Body of pancreas (tissue), 4 donors: ENCODE measurements around the gene DCAF4. TPM values are rescaled to one million over a fixed set of nuclear protein-coding genes. Genes with fewer than 3 reads are reported as not detected.

Experiments
- ATAC-seq: fragments of 150-250 bp; one replicate; pipeline ENCODE4 v1.9.1; 2016
- DNase-seq, 4 donors: peaks; one replicate each; pipeline ENCODE4 v3.0.0-alpha.2; 2019
- H3K27ac ChIP-seq, 4 donors: fragments of 200-600 bp; sonication (generic); 1 replicate in 3 of 4; 2 replicates in 1 of 4; pipeline versions ENCODE4 v1.5.1 to v1.6.1; 2016 to 2019; ENCODE audit warnings: mild to moderate bottlenecking in 1 of 4, mixed read lengths in 1 of 4, moderate library complexity in 1 of 4
- H3K27me3 ChIP-seq, 2 donors: fragments of 200-600 bp; sonication (generic); one replicate each; pipeline ENCODE4 v1.6.0; 2016; ENCODE audit warnings: mild to moderate bottlenecking in 1 of 2
- H3K36me3 ChIP-seq, 2 donors: fragments of 200-600 bp; sonication (generic); replicated peaks in 1 of 2; 2 replicates each; pipeline ENCODE4 v1.5.1; 2016; ENCODE audit warnings: low read depth in 2 of 2; ENCODE audit not compliant: insufficient read depth in 1 of 2
- H3K4me1 ChIP-seq: fragments of 200-600 bp; sonication (generic); one replicate; pipeline ENCODE4 v1.6.0; 2016
- H3K4me3 ChIP-seq, 2 donors: fragments of 200-600 bp; sonication (generic); 1 replicate in 1 of 2; 2 replicates in 1 of 2; pipeline ENCODE4 v1.5.1; 2016 to 2019
- H3K9me3 ChIP-seq, 3 donors: fragments of 200-600 bp; sonication (generic); 1 replicate in 2 of 3; 2 replicates in 1 of 3; pipeline ENCODE4 v1.5.1; 2016
- CTCF ChIP-seq, 7 experiments: fragments of 450-650 bp in 4 of 7; fragments of 200-600 bp in 3 of 7; sonication (generic) in 3 of 7; IDR thresholded peaks; one replicate each; pipeline ENCODE4 v1.5.1; 2016 to 2019; ENCODE audit warnings: antibody characterized with exemption in 7 of 7
- POLR2A ChIP-seq, 3 donors: fragments of 450-650 bp; IDR thresholded peaks; one replicate each; pipeline ENCODE4 v1.6.1; 2016; ENCODE audit warnings: antibody characterized with exemption in 3 of 3, mild to moderate bottlenecking in 2 of 3
- WGBS, 2 donors: methylation state at CpG; one replicate each; pipeline ENCODE4 v1.1.5; 2017; 5-methylcytosine and 5-hydroxymethylcytosine counted together
- intact Hi-C: fragments of 100-400 bp; cut with DNase I; formaldehyde crosslinking; loops from one replicate; pipeline ENCODE4 v1.15.1; 2023
- total RNA-seq, 2 donors: library from RNA; depleted of rRNA; stranded (reverse); fragments of >200 nt; gene quantifications; one replicate each; pipeline ENCODE4 v1.1.0, GENCODE V29; 2016

The DCAF4 gene
- total RNA-seq, 2 donors from 2014 or later: 10.4 to 39.2 TPM

GRCh38 chr14:72901361-72901760 lies 24.9 kb upstream of the DCAF4 start:
- Histone ChIP-seq H3K27me3 (no peaks in the 10 kb centered on the region), H3K4me1 (no peaks in the 10 kb centered on the region), H3K9me3 (no peaks in the 10 kb centered on the region), H3K4me3 (no peak overlapping the region), H3K36me3 (no peaks in the 10 kb centered on the region), H3K27ac (no peak overlapping the region)
- DNase-seq (no peak), ATAC-seq (no peak)
- intact Hi-C loops: loop anchor here (2.0 kb wide), 1 partner anchor 387 kb away; no protein-coding TSS in a partner anchor
- TF ChIP-seq CTCF (IDR thresholded peaks at IDR 0.05) (no peak), POLR2A (IDR thresholded peaks at IDR 0.05) (no peak)
- WGBS, 2 donors: 77 to 79% methylated on average over 3 of the region's 3 CpGs

GRCh38 chr14:72902801-72903530 lies 23.3 kb upstream of the DCAF4 start:
- TF ChIP-seq POLR2A (IDR thresholded peaks at IDR 0.05) (no peak), CTCF (IDR thresholded peaks at IDR 0.05) (no peak)
- no peak for ATAC-seq
- Histone ChIP-seq H3K4me1 (no peaks in the 10 kb centered on the region), H3K27ac (no peak overlapping the region), H3K9me3 (no peaks in the 10 kb centered on the region), H3K4me3 (no peak overlapping the region), H3K27me3 (no peaks in the 10 kb centered on the region), H3K36me3 (no peaks in the 10 kb centered on the region)
- DNase-seq: no peak
- 82 to 93% methylated on average over 5 of the region's 5 CpGs for WGBS, 2 donors
- intact Hi-C loops: no loop called here

DNA sequence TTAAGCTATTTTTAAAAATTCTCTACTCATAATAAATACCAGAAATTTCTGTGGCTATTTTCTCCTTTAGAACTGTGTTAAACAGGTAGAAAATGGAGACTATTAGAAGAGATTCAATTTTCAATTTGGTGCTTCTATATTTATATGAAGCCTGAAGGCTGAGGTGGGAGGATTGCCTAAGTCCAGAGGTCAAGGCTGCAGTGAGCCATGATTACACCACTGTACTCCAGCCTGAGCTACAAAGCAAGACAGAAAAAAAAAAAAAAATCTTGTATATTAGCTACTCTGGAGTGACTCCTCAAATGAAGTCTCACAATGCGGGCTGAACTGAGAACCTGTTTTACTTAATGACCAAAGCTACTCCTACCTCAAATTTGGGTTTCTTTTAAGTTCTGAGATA lies 22.5 kb upstream of the DCAF4 start:
- Histone ChIP-seq H3K4me1 (no peaks in the 10 kb centered on the region), H3K9me3 (no peaks in the 10 kb centered on the region), H3K27ac (no peak overlapping the region), H3K4me3 (no peak overlapping the region), H3K36me3 (no peaks in the 10 kb centered on the region), H3K27me3 (no peaks in the 10 kb centered on the region)
- no peak for DNase-seq
- intact Hi-C loops: no loop called here
- 36 to 87% methylated on average over 1 of the region's 1 CpG for WGBS, 2 donors
- no peak for ATAC-seq
- TF ChIP-seq CTCF (IDR thresholded peaks at IDR 0.05): no peak

GRCh38 chr14:72904218-72904617 lies 22.0 kb upstream of the DCAF4 start:
- WGBS, 2 donors: 31 to 100% methylated on average over 1 of the region's 1 CpG
- no peak overlapping the region for H3K4me3 ChIP-seq
- H3K36me3 ChIP-seq: no peaks in the 10 kb centered on the region
- no peak for TF ChIP-seq CTCF (IDR thresholded peaks at IDR 0.05)
- H3K4me1 ChIP-seq: peaks cover 3% of the 10 kb centered on the region
- H3K9me3 ChIP-seq: no peaks in the 10 kb centered on the region
- H3K27me3 ChIP-seq: no peaks in the 10 kb centered on the region
- ATAC-seq: no peak
- no peak for DNase-seq
- intact Hi-C loops: no loop called here
- H3K27ac ChIP-seq: no peak overlapping the region
